ENCODE measurements around the gene EED. TPM values are rescaled to one million over a fixed set of nuclear protein-coding genes. Genes with fewer than 3 reads are reported as not detected.

Gene EED
- total and polyA plus RNA-seq, 2 donors from 2014 or later, result 14.9 to 21.1 TPM

DNA sequence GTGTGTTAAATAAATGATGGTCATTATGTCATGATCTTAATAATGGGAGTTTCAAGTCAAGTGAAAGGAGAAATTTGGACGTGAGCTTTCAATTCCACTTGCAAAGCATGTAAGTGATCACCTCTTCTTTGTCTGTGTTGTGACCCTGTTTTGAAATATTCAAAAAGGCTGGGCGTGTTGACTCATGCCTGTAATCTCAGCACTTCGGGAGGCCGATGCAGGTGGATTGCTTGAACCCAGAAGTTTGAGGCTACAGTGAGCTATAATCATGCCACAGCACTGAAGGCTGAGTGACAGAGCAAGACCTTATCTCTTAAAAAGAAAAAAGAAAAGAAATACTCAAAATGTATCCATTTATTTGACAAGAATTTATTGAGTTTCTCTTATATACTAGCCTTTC is 32.9 kb upstream of the EED start:
- H3K36me3 ChIP-seq (ENCODE audit: control insufficient read depth in 2 of 3, insufficient read depth in 3 of 3, low read length in 3 of 3), result no peaks in the 10 kb centered on the region
- H3K27me3 ChIP-seq (ENCODE audit: control insufficient read depth, insufficient read depth, low read length), result no peaks in the 10 kb centered on the region
- H3K27ac ChIP-seq (ENCODE audit: low read depth in 2 of 2, low read length in 2 of 2), result no peak overlapping the region
- DNase-seq (no peak), FAIRE-seq (no peak)
- H3K9me3 ChIP-seq (ENCODE audit: control insufficient read depth in 2 of 3, insufficient read depth in 1 of 3, low read length in 3 of 3), result no peaks in the 10 kb centered on the region
- intact Hi-C loops (cut with DNase I), result loop anchor here (10.0 kb wide), 2 partner anchors 267 to 357 kb away; partner anchors contain the start of gene CCDC83
- no peak overlapping the region for H3K9ac ChIP-seq (ENCODE audit: low read length in 3 of 3)
- TF ChIP-seq, protein P1, sequence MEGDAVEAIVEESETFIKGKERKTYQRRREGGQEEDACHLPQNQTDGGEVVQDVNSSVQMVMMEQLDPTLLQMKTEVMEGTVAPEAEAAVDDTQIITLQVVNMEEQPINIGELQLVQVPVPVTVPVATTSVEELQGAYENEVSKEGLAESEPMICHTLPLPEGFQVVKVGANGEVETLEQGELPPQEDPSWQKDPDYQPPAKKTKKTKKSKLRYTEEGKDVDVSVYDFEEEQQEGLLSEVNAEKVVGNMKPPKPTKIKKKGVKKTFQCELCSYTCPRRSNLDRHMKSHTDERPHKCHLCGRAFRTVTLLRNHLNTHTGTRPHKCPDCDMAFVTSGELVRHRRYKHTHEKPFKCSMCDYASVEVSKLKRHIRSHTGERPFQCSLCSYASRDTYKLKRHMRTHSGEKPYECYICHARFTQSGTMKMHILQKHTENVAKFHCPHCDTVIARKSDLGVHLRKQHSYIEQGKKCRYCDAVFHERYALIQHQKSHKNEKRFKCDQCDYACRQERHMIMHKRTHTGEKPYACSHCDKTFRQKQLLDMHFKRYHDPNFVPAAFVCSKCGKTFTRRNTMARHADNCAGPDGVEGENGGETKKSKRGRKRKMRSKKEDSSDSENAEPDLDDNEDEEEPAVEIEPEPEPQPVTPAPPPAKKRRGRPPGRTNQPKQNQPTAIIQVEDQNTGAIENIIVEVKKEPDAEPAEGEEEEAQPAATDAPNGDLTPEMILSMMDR (IDR thresholded peaks at IDR 0.05; ENCODE audit: borderline replicate concordance, extremely low read depth, insufficient read depth), result no peak
- no peak overlapping the region for H3K4me3 ChIP-seq (ENCODE audit: low read length in 3 of 3)
- H3K4me1 ChIP-seq (ENCODE audit: control insufficient read depth in 2 of 3, insufficient read depth in 2 of 3, low read depth in 1 of 3, low read length in 3 of 3), result no peaks in the 10 kb centered on the region

- TF ChIP-seq, protein P1 (IDR thresholded peaks at IDR 0.05; ENCODE audit: borderline replicate concordance, extremely low read depth, insufficient read depth), result no peak
- FAIRE-seq (no peak), DNase-seq (no peak)
- Histone ChIP-seq H3K27me3 (ENCODE audit: control insufficient read depth, insufficient read depth, low read length) (no peaks in the 10 kb centered on the region), H3K9ac (ENCODE audit: low read length in 3 of 3) (no peak overlapping the region), H3K27ac (ENCODE audit: low read depth in 2 of 2, low read length in 2 of 2) (no peak overlapping the region), H3K36me3 (ENCODE audit: control insufficient read depth in 2 of 3, insufficient read depth in 3 of 3, low read length in 3 of 3) (no peaks in the 10 kb centered on the region), H3K4me1 (ENCODE audit: control insufficient read depth in 2 of 3, insufficient read depth in 2 of 3, low read depth in 1 of 3, low read length in 3 of 3) (no peaks in the 10 kb centered on the region), H3K4me3 (ENCODE audit: low read length in 3 of 3) (no peak overlapping the region), H3K9me3 (ENCODE audit: control insufficient read depth in 2 of 3, insufficient read depth in 1 of 3, low read length in 3 of 3) (no peaks in the 10 kb centered on the region)
- intact Hi-C loops (cut with DNase I), result loop anchor here (10.0 kb wide), 2 partner anchors 267 to 357 kb away; partner anchors contain the start of gene CCDC83
Observed at GRCh38 chr11:86212019-86212611, 32.4 kb upstream of the EED start.

DNA sequence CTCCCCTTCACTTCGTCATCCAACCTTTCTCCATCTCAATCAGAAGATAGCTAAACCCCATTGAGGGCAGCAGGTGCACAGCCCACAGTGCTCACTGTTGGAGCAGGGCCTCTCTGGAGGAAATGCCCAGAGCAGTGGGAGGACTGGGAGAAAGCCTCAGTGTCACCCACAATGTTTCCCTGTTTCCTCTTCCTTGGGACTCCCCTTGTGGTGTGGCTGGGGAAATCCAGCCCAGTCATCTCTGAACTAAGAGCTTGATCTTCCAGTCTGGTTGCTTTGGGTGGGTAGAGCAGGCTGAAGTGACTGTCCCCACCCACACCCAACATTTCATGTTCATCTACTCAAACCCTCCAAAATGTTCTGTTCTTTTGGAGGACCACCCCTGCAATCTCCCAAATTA is 29.8 kb upstream of the EED start:
- H3K4me3 ChIP-seq (ENCODE audit: low read length in 3 of 3), result no peak overlapping the region
- no peak overlapping the region for H3K9ac ChIP-seq (ENCODE audit: low read length in 3 of 3)
- peaks cover 0 to 3% (median 0%) of the 10 kb centered on the region in 3 donors for H3K4me1 ChIP-seq (ENCODE audit: control insufficient read depth in 2 of 3, insufficient read depth in 2 of 3, low read depth in 1 of 3, low read length in 3 of 3)
- H3K27ac ChIP-seq (ENCODE audit: low read depth in 2 of 2, low read length in 2 of 2), result no peak overlapping the region
- FAIRE-seq (no peak), DNase-seq (no peak)
- H3K9me3 ChIP-seq (ENCODE audit: control insufficient read depth in 2 of 3, insufficient read depth in 1 of 3, low read length in 3 of 3), result no peaks in the 10 kb centered on the region
- no peaks in the 10 kb centered on the region for H3K27me3 ChIP-seq (ENCODE audit: control insufficient read depth, insufficient read depth, low read length)
- intact Hi-C loops (cut with DNase I), result loop anchor here (10.0 kb wide), 2 partner anchors 270 to 360 kb away; partner anchors contain the start of gene CCDC83
- no peaks in the 10 kb centered on the region for H3K36me3 ChIP-seq (ENCODE audit: control insufficient read depth in 2 of 3, insufficient read depth in 3 of 3, low read length in 3 of 3)
- TF ChIP-seq, protein P1 (IDR thresholded peaks at IDR 0.05; ENCODE audit: borderline replicate concordance, extremely low read depth, insufficient read depth), result no peak
